GM06990 (cell line): ENCODE data around the gene PLEKHA1.

Experiments
- DNase-seq: peaks from one replicate; pipeline ENCODE4 v3.0.0-alpha.2; 2011; ENCODE audit not compliant: insufficient read length; ENCODE audit errors: extremely low read depth
- H3K27me3 ChIP-seq: replicated peaks from 2 replicates; pipeline ENCODE4 v1.6.0; 2011; ENCODE audit warnings: low read length; ENCODE audit not compliant: control insufficient read depth, insufficient read depth
- H3K36me3 ChIP-seq: 2 replicates; pipeline ENCODE4 v1.5.1; 2011; ENCODE audit warnings: low read length; ENCODE audit not compliant: control insufficient read depth, insufficient read depth
- H3K4me3 ChIP-seq: replicated peaks from 2 replicates; pipeline ENCODE4 v1.5.1; 2011; ENCODE audit warnings: low read depth, mild to moderate bottlenecking, control low read depth, low read length
- CTCF ChIP-seq: IDR thresholded peaks from 2 replicates; pipeline ENCODE4 v1.5.1; 2011; ENCODE audit warnings: low read length, control low read depth, mild to moderate bottlenecking, inconsistent platforms; ENCODE audit not compliant: insufficient read depth, poor library complexity, severe bottlenecking

Gene PLEKHA1

DNA sequence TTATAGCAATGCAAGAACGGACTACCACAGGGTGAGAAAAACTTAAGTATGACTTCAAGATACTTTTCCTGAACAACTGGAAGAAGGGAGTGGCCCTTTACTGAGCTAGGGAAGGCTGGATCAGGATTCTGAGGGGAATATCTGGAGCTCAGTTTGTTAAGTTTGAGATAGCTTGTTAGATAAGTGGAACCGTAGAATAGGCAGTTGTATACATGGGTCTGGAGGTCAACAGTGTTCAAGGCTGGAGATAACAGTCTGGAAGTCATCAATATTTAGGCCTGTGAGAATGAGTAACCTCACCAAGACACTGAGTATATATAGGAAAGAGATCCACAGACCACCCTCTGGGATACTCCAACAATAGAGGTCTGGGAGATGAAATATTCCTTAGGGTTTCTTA, 7.2 kb downstream of the PLEKHA1 start:
- Histone ChIP-seq H3K4me3 (no peak overlapping the region), H3K27me3 (no peaks in the 10 kb centered on the region; the same call in 1 of the 2 replicates), H3K36me3 (no peaks in the 10 kb centered on the region)
- DNase-seq = no peak
- TF ChIP-seq CTCF = no peak

DNA sequence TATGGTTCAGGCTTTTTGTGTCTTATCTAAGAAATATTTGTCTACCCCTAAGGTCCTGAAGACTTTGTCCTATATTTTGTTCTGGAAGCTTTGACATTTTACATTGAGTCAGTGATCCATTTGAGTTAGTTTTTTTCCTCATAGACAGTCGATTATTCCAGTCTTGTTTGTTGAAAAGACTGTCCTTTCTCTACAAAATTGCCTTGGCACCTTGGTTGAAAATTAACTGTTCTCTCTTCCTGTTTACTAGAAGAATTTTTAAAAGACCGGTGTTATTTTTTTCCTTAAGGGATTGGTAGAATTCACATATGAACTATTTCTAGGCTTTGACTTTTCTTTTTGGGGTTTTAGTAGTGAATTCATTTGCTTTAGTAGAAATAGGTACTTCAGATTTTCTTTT, 12.0 kb downstream of the PLEKHA1 start:
- Histone ChIP-seq H3K36me3 (no peaks in the 10 kb centered on the region), H3K4me3 (no peak overlapping the region), H3K27me3 (no peaks in the 10 kb centered on the region; the same call in 1 of the 2 replicates)
- TF ChIP-seq CTCF = no peak
- no peak for DNase-seq

- no peak for DNase-seq
- Histone ChIP-seq H3K27me3 (no peaks in the 10 kb centered on the region), H3K36me3 (no peaks in the 10 kb centered on the region), H3K4me3 (no peak overlapping the region)
- TF ChIP-seq CTCF = no peak
These were observed 13.1 kb downstream of the PLEKHA1 start for GRCh38 chr10:122387572-122387971.

- no peaks in the 10 kb centered on the region for H3K36me3 ChIP-seq
- no peak for DNase-seq
- H3K27me3 ChIP-seq = no peaks in the 10 kb centered on the region
- H3K4me3 ChIP-seq = no peak overlapping the region
- TF ChIP-seq CTCF = no peak
These were observed 13.9 kb downstream of the PLEKHA1 start for GRCh38 chr10:122388287-122388997.

DNA sequence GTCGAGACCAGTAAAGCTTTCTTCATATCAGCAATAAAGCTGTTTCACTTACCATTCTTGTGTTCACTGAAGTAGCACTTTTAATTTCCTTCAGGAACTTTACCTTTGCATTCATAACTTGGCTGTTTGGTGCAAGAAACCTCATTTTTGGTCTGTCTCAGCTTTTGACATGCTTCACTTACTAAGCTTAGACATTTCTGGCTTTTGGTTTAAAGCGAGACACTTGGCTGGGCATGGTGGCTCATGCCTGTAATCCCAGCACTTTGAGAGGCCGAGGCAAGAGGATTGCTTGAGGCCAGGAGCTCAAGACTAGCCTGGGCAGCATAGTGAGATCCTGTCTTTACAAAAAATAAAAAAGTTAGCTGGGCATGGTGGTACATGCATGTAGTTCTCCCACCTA, 15.8 kb downstream of the PLEKHA1 start:
- Histone ChIP-seq H3K27me3 (no peaks in the 10 kb centered on the region), H3K4me3 (no peak overlapping the region), H3K36me3 (no peaks in the 10 kb centered on the region)
- no peak for TF ChIP-seq CTCF
- no peak for DNase-seq

DNA sequence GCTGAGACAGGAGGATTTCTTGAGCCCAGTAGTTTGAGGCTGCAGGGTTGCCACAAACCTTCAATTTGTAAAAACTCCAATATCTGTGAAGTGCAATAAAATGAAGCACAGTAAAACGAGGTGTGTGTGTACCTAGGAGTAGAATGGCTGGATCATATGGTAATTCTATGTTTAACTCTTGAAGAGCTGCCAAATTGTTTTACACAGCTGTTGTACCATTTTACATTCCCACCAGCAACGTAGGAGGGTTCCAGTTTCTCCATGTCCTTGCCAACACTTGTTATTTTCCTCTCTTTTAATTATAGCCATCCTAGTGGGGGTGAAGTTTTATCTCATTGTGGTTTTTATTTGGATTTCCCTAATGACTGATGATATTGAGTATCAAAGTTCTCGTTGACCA, 16.2 kb downstream of the PLEKHA1 start:
- no peak for TF ChIP-seq CTCF
- Histone ChIP-seq H3K27me3 (no peaks in the 10 kb centered on the region), H3K4me3 (no peak overlapping the region), H3K36me3 (no peaks in the 10 kb centered on the region)
- no peak for DNase-seq
